Stimulated activated CD4-positive, alpha-beta T cell treated with anti-CD3 and anti-CD28 coated beads, Interleukin-12 subunit alpha, Interleukin-12 subunit beta, amount 100 ng/mL, for 48 hours (primary cell): ENCODE results near the gene CTRL.
"Not testable (repeated sequence)": the region's sequence is repeated elsewhere in the genome, so short reads cannot be mapped to it uniquely, and the experiment has no call there.

Experiments used
- DNase-seq, 3 donors: peaks; one replicate each; pipeline ENCODE4 v3.0.0-alpha.2; 2020; ENCODE audit warnings: low read depth in 2 of 3, low spot score in 1 of 3

Gene CTRL

DNA sequence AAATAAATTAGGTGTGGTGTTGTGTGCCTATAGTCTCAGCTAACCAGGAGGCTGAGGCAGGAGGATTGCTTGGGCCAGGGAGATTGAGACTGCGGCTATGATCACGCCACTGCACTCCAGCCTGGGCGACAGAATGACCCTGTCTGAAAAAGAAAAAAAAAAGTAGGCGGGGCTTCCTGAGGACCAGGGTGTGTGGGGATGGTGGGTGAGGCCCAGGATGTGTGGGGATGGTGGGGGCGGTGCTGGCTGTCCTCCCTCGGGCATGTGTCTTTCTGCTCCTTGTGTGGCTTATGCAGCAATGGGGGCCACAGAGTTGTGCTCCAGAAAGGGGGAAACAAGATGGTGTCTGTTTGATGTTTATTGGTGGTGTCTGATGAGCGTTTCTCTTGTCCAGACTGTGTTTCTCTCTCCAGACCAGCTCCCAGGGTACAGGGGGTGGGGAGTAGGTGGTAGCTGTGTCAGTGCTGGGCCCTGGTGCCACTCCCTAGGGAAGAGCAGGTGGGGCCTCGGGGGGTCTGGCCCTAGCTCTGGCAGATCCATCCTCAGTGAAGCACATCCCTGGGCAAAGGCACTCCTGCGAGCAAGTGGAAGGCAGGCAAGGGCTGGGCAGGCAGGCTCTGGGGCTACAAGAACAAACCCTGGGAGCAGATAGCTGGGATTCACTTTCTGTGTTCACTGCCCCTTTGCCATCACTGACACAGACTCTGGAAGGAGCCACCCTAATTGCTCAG is 10.0 kb upstream of the CTRL start:
- DNase-seq, result no peak

DNA sequence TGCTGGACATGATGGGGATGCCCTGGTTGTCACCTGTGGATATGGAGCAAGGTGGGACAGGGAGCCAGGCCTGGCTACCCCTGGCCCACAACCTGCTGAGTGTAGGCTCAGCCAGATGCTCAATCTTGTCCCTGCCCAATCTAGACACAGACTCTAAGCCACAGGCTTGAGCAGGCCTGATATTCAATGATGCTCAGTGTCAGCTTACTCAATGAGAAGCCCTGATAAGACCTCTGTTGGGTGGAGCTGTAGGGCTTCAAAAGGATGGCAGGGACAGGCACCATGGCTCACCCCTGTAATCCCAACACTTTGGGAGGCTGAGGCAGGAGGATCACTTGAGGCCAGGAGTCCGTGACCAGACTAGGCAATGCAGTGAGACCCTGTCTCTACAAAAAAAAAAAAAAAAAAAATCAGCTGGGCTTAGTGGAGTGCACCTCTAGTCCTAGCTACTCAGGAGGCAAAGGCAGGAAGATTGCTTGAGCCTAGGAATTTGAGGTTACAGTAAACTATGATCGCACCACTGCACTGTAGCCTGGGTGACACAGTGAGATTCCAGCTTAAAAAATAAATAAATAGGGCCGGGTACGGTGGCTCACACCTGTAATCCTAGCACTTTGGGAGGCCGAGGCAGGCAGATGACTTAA is 8.9 kb upstream of the CTRL start:
- no peak for DNase-seq

DNA sequence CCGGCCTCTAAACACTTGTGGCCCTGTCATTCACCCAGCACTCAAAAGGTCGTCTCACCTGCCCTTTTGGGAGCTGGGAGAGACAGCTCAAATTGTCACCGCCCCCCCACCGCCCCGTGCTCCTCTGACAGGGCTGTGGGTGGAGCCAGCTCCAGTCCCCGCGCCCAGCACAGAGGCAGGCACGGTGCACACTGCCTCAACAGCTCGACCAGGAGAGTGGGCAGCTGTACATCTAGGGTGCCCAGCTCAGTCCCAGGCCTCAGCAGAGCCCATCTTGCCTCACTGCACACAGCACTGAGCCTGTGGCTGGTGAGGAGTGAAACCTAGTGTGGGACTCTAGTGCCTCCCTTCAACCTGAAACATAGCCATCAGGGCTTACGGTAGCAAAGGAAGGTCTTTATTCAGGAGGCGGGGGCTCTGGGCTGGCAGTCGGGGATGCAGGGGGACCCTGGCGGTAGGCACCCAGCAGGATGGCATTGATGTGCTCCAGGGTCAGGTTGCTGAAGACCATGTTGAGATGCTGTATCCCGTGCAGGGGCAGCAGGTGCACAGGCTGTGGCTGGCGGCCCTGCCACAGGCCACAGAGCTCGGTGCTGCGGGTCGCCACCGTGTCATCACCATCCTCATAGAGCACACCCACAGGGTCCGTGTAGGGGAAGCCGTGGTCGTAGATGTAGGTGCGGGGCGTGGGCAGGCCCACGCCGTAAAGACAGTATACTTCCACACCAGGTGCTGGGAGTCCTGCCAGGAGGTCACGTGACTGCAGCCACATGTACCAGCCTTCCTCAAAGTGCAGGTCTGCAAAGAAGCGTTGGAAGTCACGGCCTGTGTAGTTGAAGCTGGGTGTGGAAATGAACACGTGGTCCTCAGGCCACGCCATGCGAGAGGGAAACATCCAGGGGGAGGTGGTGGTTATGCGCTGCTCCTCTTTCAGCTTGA is 8.1 kb upstream of the CTRL start:
- peak in 1 of 3 donors; percentile 26 for DNase-seq

DNA sequence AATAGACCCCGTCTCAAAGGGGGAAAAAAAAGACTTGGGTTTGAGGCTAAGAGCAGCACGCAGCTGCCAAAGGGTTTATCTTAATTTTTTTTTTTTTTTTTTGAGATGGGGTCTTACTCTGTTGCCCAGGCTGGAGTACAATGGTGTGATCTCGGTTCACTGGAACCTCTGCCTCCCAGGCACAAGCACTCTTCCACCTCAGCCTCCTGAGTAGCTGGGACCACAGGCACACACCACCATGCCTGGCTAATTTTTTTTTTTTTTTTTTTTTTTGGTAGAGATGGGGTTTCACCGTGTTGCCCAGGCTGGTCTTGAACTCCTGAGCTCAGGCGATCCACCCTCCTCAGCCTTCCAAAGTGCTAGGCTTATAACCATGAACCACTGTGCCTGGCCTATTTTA is 6.1 kb upstream of the CTRL start:
- DNase-seq, result not testable (repeated sequence)

DNA sequence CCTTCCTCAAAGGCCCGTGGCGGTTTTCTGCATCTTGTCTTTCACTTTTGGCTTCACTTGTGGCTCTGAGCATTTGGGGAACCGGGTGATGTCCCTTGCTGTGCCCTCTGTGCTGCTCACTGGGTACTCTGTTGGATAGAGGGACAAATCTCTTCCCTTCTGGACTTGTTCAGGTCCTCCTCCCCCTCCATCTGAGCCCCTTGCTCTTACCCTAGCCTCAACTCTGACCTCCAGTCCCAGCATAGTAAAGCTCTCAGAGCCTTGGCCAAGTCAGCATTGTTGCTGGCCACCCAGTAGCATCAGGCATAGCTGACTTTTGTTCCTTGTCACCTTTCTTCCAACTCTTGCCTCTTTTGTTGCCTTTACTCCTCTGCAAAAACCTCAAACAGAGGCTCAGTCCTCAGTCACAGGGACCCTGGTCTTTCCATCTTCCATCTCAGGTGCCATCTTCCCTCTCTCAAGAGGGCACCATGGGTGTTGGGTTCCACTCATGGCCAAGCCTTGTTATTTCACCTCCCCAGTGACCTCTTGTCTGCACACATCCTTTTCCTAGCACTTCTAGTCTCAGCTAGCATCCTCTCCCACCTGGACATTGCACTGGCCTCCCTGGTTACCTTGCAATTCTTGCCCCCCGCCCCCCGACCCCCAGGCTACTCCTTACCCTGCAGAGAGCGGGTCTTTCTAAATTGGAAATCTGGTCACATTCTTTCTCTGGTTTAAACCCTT is 5.4 kb upstream of the CTRL start:
- DNase-seq, result peak; percentile 63 to 70 (median 68)

DNA sequence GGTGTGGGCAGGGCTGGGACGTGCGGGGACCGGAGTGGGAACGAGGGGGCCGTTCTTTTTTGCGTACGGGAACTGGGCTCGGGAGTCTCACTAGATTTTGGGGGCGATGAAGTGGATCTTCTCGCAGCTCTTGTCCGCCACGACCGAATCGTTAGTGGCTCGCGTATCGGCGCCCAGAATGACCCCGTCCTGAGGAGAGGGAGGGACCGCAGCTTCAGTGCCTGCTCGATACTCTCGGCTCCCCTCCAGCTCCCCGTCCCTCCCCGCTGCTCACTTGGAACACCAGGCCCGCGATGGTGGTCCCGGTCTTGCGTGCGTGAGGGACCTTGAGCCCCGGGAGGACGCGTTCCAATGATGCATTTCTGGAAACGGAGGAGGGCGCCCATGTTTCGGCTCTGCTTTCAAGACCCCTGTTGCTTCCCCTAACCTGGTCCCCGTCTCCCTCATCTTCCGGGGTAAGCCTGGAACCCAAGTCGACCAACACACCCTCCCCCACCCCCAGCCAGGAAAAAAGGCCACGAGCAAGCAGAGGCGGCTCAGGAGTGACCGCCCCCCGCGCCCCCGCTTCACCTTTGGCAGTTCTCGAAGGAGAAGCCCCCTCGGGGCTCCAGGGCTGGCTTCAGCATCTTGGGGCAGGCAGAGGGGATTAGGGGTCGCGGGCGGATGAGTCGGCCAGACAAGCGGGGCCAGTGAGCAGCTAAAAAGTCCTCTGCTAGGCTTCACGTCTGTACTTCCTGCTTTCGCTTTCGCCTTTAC is 4.6 kb upstream of the CTRL start, which contains the start of gene PSMB10:
TSS of gene PSMB10 (minus strand) at position 727 of the 756 bp plus-strand sequence. CDS start at position 626, 101 bp downstream.
- DNase-seq, result peak in 2 of 3 donors; percentile 25 to 29

DNA sequence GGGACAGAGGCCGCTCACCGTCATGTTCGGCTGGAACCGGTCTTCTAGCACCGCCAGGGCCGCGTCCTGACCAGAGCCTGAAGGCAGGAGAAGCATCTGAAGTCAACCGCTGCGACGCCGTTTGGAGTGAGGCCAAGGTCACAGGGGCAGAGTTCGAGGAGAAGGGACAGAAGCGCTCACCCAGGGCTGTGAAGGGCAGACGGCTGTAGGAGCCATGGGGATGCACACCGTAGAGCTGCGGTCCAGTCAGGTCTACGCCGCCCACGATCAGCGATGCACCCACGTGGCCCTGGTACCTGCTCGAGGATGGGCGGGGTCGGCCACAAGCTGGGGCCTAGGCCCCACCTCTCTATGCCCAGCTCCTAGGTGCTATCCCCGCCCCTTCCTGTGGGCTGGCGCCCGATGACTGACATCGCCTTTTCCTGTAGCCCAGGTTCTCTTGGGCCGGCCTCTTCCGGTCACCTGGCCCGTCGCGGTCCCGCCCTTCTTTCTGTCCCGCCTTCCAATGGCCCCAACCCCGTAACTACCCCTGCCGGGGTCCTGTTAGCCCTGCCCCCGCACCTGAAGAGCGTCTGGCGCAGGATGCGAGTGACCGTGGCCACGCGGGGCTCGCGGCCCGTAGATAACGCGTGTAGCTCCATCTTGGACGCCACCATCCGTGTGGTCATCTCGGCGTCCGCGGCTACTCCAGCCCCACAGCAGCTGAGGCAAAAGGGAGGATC is 3.9 kb upstream of the CTRL start:
- DNase-seq, result peak; percentile 95

DNA sequence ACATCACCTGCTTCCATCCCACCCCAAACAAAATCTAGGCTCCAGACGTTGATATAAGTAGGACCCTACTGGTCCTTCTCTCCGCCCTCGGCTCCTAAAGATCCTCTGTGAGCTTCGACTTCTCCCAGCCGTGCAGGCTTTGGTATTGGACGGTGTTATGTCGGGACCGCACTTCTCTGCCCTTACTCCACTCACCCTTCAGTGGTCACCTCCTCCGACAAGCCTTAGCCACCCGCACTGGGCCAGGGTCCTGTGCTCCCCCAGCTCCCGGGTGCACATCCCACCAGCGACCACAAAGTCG is 3.4 kb upstream of the CTRL start:
- DNase-seq, result no peak

DNA sequence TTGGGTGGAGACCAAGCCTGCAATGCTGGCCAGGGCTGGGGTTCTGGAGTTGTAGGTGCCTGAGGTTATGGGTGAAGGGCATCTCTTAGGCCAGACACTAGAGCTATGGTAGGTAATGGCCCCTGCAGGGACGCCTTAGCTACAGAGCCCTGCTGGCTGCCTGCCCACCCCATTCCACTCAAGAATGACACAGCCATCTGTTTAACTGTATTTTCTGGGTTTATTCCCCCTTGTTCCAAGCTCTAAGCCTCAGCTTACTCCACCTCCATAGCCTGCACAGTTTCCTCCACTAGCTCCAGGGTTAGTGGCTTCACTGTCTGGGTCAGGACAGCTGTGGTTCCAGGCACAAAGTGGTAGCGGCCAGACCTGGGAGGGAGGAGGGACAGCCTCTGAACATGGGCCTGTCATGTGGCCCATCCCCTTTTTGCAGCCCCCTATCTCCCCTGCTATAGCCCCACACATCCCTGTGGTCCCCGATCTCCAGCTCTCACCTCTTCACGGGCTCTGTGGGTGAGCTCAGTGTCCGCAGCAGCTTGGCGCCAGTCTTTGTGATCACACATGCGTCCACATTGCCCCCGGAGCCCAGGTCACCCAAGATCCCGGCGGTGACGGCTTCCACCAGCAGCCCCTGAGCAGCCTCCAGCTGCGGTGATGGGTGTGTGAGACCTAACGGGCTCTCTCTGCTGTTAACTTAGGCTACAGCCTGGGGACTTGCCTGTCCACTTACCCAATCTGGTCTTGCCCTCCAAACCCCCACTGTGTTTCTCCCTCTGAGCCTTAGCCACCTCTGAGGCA is 2.8 kb upstream of the CTRL start:
- no peak for DNase-seq

DNA sequence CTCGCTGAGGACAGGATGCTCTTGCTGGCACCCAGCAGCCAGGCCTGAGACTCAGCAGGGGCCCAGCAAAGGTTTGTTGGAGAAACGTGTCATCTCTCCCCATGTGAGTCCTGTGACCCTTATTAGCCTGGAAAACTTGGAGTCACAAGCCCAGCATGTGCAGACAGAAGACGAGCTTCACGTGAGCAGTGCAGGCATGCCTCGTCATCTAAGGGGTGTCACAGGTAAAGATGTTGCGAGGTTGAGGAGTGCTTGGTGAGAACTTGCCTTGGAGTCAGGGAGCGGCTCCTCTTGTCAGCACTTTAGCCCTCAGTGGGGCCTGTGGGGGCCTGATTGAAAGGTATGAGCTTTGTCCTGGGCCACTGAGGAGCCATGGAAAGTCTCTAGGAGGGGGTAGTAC is 2.1 kb upstream of the CTRL start:
- DNase-seq, result no peak

DNA sequence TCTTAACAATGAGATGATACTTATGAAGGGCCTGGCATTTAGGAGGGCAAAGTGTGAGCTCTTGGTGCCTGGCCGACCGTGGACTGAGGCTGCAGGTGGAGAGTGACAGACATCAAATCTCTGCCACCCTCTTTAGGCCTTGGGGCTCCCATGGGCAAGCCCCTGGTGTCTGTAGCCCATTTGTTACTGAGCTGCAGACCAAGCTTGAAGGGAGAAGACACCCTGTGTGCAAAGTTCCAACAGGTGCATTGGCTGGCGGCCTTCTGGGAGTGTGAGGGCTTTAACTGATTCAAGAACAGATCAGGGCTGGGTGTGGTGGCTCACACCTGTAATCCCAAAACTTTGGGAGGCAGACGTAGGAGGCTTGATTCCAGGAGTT is 789 bp upstream of the CTRL start:
- no peak for DNase-seq

DNA sequence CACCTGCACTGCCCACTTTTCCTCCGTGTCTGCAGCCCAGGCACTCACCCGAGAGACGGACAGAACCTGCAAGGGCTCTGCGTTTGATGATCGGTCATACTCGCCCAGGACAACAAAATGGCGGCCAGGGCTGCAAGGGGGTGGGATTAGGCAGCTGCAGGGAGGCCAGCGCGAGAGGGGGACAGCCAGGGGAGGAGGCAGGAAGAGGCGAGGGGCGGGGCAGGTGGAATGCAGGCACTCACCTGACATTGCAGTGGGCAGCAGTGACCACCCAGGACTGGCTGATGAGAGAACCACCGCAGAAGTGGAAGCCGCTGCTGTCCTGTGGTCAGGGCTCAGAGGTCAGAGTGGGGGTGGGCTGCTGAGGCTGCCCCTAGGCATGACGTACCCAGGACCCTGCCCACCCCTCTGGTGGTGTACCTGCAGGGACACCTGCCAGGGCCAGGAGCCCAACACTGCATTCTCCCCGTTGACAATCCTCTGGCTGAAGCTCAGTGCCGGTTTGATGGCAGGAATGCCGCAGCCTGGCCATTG is 917 bp downstream of the CTRL start:
- DNase-seq, result no peak

DNA sequence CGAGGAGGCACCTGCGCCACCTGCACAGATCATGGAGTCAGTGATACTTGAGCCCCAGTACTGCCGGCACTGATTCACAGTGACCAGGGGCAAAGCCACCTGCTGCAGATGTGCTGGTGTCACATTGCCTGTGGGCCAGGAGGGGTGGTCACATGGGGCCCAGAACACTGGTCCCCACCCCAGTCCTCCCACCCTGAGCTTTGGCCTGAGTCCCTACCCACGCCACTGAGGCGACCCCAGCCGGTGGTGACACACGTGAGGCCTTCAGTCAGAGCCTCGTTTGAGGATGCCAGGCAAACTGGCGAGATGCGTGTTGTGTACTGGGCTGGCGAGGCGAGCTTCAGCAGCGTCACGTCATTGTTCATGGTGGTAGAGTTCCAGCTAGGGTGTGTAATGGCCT is 1.5 kb downstream of the CTRL start:
- DNase-seq, result no peak

DNA sequence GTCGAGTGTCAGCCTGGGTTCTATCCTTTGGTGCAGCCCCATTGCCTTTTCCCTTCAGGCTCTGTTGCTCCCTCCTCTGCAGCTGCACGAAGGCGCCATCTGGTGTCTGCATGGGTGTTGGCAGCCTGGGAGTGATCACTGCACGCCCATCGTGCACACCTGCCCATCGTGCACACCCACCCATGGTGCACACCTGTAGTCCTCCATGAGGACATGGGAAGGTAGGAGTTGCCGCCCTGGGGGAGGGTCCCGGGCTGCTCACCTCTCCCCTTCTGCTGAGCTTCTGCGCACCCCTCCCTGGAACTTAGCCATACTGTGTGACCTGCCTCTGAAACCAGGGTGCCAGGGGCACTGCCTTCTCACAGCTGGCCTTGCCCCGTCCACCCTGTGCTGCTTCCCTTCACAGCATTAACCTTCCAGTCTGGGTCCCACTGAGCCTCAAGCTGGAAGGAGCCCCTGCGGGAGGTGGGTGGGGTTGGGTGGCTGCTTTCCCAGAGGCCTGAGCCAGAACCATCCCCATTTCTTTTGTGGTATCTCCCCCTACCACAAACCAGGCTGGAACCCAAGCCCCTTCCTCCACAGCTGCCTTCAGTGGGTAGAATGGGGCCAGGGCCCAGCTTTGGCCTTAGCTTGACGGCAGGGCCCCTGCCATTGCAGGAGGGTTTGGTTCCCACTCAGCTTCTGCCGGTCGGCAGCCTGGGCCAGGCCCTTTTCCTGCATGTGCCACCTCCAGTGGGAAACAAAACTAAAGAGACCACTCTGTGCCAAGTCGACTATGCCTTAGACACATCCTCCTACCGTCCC is 2.9 kb downstream of the CTRL start:
- DNase-seq, result peak; percentile 58 to 80 (median 70)

DNA sequence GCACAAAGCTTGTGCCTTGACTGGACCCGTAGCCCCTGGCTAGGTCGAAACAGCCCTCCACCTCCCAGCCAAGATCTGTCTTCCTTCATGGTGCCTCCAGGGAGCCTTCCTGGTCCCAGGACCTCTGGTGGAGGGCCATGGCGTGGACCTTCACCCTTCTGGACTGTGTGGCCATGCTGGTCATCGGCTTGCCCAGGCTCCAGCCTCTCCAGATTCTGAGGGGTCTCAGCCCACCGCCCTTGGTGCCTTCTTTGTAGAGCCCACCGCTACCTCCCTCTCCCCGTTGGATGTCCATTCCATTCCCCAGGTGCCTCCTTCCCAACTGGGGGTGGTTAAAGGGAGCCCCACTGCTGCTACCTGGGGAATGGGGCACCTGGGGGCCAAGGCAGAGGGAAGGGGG is 3.5 kb downstream of the CTRL start:
- no peak for DNase-seq

DNA sequence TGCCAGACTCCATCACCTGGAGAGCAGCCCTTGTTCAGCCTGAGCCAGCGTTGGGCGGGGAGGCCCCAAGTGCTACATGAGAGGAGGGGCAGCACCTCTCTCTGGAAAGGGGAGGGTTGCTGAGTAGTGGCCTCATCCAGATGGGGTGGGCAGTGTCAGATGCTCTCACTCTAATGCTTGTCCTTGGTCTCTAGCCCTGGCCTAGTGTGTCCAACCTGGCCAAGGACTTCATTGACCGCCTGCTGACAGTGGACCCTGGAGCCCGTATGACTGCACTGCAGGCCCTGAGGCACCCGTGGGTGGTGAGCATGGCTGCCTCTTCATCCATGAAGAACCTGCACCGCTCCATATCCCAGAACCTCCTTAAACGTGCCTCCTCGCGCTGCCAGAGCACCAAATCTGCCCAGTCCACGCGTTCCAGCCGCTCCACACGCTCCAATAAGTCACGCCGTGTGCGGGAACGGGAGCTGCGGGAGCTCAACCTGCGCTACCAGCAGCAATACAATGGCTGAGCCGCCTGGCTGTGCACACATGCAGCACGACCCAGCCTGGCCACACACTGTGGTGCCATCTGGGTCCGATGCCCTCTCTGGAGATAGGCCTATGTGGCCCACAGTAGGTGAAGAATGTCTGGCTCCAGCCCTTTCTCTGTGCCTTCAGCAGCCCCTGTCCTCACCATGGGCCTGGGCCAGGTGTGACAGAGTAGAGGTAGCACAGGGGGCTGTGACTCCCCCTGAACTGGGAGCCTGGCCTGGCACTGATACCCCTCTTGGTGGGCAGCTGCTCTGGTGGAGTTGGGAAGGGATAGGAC is 4.3 kb downstream of the CTRL start:
- no peak for DNase-seq

DNA sequence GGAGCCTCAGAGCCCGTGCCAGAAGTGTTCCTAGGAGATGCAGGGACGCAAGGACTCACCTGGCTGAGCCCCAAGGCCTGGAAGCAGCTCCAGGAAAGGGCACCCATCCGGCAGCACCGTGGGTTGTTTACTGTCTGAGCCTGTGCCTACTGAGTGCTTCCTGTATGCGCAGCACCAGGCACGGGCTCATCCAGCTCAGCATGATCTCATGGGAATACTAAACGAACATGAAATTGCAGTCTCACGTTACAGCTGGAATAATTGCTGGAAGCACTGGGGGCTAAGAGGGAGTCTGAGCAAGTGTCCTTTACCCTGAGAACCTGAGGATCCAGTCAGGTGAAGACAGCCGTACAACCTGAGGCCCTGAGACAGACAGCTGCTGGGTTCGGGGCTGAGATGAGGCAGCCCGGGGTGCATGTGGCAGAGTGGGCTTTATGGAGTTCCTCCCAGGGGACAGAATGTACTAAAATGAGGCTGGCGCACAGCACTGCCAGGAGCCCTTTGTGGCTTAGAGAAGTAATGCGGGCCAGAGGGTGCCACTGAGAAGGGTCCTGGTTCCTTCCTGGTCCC is 5.4 kb downstream of the CTRL start:
- no peak for DNase-seq
